ENCODE measurements around the gene NKIRAS1. TPM values are rescaled to one million over a fixed set of nuclear protein-coding genes. Genes with fewer than 3 reads are reported as not detected.

NKIRAS1 gene
- total RNA-seq, 1 experiment from 2014 or later, result 12.0 TPM

GRCh38 chr3:23885210-23885609 lies 31.6 kb downstream of the NKIRAS1 start:
- ChIA-PET CTCF (interaction anchor here (1.4 kb wide), 1 partner anchor 51 kb away, joined by 4 read pairs; no protein-coding TSS in a partner anchor), RAD21 (ENCODE audit: low non-redundant PET in 1 of 2, low total read pairs in 2 of 2, uncharacterized antibody in 2 of 2, unreplicated experiment in 2 of 2) (no interaction called here), POLR2A (interaction anchor here (1.2 kb wide), 1 partner anchor 32 kb away, joined by 3 read pairs; the partner anchor contains the start of genes NKIRAS1 and RPL15)
- intact Hi-C loops (cut with micrococcal nuclease), result loop anchor here (5.0 kb wide), 1 partner anchor 797 kb away; no protein-coding TSS in a partner anchor
- BruUV-seq (replicated peaks), result no TSS peak
- H2AFZ ChIP-seq (ENCODE audit: low read depth, low read length, poor library complexity, severe bottlenecking), result no peak overlapping the region
- H3K27me3 ChIP-seq (ENCODE audit: insufficient read depth, low read length), result no peaks in the 10 kb centered on the region
- TF ChIP-seq CEBPB (IDR thresholded peaks at IDR 0.05; ENCODE audit: low read depth) (no peak), ZBTB33 (IDR thresholded peaks at IDR 0.05; ENCODE audit: extremely low read depth, insufficient replicate concordance, low read length) (no peak), ZNF274 (IDR thresholded peaks at IDR 0.05; ENCODE audit: low read depth, low read length) (no peak), SIN3A (IDR thresholded peaks at IDR 0.05; ENCODE audit: low read depth) (no peak), CTCF (IDR thresholded peaks at IDR 0.05 in 2 of 3, conservative IDR thresholded peaks at IDR 0.05 in 1 of 3; ENCODE audit: borderline replicate concordance in 1 of 3, insufficient read depth in 1 of 3, low read depth in 2 of 3, low read length in 2 of 3) (no peak), POLR2A (IDR thresholded peaks at IDR 0.05; ENCODE audit: borderline replicate concordance, extremely low read depth, insufficient read depth, insufficient read length) (no peak), TCF7L2 (IDR thresholded peaks at IDR 0.05; ENCODE audit: borderline replicate concordance, extremely low read depth, insufficient read depth, insufficient read length) (no peak), EZH2phosphoT487 (IDR thresholded peaks at IDR 0.05; ENCODE audit: borderline replicate concordance) (no peak)
- no peak overlapping the region for H3K27ac ChIP-seq (ENCODE audit: low read depth, low read length)
- H3K9me3 ChIP-seq (ENCODE audit: control insufficient read depth in 1 of 2, insufficient read depth in 1 of 2, low read depth in 1 of 2, low read length in 2 of 2), result no peaks in the 10 kb centered on the region
- no peak overlapping the region for H3K9ac ChIP-seq (ENCODE audit: low read length)
- H3K36me3 ChIP-seq (ENCODE audit: control insufficient read depth in 1 of 2, insufficient read depth in 2 of 2, low read length in 2 of 2), result peaks cover 0 to under 1% of the 10 kb centered on the region in 2 experiments; a peak in 2 of 4 replicates
- DNase-seq (ENCODE audit: low read depth, low spot score) (no peak), ATAC-seq (no peak)
- no peaks in the 10 kb centered on the region for H4K20me1 ChIP-seq (ENCODE audit: insufficient read depth)
- H3K9me2 ChIP-seq (ENCODE audit: insufficient read depth), result no peaks in the 10 kb centered on the region
- peaks cover 38% of the 10 kb centered on the region for H3K79me2 ChIP-seq (ENCODE audit: insufficient read depth, low read length)
- H3K4me1 ChIP-seq (ENCODE audit: control insufficient read depth in 1 of 2, insufficient read depth in 2 of 2, low read length in 2 of 2), result peaks cover 0 to 6% of the 10 kb centered on the region in 2 experiments; a peak in 3 of 4 replicates
- H3K4me3 ChIP-seq (replicated peaks in 1 of 2; ENCODE audit: low read depth in 1 of 2, low read length in 2 of 2), result no peak overlapping the region
- H3K4me2 ChIP-seq (ENCODE audit: low read length), result no peak overlapping the region

Data from HCT116 (cell line).